ENCODE data around the gene CD1E.

CD1E gene

DNA sequence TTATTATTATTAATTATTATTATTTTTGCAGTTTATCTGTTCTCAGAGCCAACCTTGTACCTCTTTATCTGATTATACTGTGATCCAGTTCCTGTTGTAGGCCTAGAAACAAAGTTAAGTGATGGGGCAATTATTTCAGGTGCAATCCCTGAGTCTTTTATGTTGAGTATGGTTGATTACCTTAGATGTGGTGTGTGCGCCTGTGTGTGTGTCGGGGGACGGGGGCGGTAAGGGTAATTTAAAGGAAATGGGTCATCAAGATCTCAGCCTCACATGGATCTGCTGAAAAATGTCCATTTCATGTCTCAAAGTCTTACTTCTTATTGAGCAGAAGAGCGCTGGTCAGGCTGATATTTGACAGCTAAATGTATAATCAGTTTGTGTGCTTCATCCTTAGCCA lies 53.4 kb downstream of the CD1E start:
- Histone ChIP-seq H3K9ac (ENCODE audit: low read length) (no peak overlapping the region), H3K4me1 (ENCODE audit: control insufficient read depth, insufficient read depth, low read length) (no peaks in the 10 kb centered on the region), H3K9me3 (ENCODE audit: control insufficient read depth, low read length) (no peaks in the 10 kb centered on the region), H3K27me3 (replicated peaks; ENCODE audit: control insufficient read depth, insufficient read depth, low read length) (no peaks in the 10 kb centered on the region), H3K36me3 (ENCODE audit: control insufficient read depth, insufficient read depth, low read length, severe bottlenecking) (no peaks in the 10 kb centered on the region), H3K4me3 (ENCODE audit: low read length) (no peak overlapping the region)
- DNase-seq (ENCODE audit: low read depth): no peak

All from adipocyte (in vitro differentiated cells).